ENCODE measurements around the gene TACC2.
"Not testable (repeated sequence)": the region's sequence is repeated elsewhere in the genome, so short reads cannot be mapped to it uniquely, and the experiment has no call there.

The TACC2 gene

DNA sequence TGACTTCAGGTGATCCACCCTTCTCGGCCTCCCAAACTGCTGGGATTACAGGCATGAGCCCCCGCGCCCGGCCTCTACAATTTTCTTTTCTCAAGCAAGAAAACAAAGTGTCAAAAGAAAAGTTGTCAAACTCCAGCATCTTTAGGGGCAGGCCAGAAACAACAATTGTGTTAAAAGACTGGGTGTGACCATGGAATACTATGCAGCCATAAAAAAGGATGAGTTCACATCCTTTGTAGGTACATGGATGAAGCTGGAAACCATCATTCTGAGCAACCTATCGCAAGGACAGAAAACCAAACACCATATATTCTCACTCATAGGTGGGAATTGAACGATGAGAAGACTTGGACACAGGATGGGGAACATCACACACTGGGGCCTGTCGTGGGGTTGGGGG lies 34.3 kb downstream of the TACC2 start:
- DNase-seq (ENCODE audit: low read depth in 2 of 2), result not testable (repeated sequence)

- no peak for DNase-seq (ENCODE audit: low read depth in 2 of 2)
These were observed 40.7 kb downstream of the TACC2 start for GRCh38 chr10:122029499-122030199.

DNA sequence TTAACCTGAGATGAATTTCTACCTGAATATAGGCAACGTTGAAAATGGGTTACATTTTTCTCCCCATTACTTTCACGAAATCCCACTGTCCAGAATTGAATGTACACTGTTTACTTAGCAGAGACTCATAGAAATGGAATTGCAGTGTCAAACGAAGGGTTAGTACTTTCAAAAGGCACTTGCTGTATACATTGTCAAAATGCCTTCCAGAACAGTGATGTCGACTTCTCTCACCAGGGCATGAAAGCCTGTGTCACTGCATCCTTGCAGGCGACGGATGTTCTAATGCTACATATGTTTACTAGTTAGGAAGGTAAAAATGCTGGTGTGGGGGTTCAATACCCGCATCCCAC lies 41.2 kb downstream of the TACC2 start:
- no peak for DNase-seq (ENCODE audit: low read depth in 2 of 2)

GRCh38 chr10:122033224-122033926 lies 44.4 kb downstream of the TACC2 start:
- no peak for DNase-seq (ENCODE audit: low read depth in 2 of 2)

DNA sequence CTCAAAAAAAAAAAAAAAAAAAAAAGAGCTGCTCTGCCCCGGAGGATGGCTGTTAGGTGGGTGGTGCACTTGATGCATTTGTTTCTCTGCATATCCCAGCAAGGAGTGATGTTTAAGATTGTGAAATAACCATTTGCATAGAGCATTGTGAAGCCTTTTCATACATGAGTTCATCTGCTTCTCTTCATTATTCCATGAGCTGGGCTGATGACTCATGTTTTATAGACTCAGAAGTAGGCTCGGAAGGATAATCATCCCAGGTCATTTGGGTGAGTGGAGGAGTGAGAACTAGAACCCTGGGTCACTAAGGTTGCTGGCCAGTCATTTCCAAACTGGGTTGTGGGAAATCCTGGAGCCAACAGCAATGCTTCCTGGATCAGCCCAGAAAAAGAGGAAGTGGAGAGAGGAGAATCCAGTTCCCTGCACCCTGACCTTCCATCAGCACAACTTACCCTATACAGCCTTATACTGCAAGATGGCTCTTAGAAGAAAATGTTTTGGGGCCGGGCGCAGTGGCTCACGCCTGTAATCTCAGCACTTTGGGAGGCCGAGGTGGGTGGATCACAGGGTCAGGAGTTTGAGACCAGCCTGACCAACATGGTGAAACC lies 45.3 kb downstream of the TACC2 start:
- no peak for DNase-seq (ENCODE audit: low read depth in 2 of 2)

DNA sequence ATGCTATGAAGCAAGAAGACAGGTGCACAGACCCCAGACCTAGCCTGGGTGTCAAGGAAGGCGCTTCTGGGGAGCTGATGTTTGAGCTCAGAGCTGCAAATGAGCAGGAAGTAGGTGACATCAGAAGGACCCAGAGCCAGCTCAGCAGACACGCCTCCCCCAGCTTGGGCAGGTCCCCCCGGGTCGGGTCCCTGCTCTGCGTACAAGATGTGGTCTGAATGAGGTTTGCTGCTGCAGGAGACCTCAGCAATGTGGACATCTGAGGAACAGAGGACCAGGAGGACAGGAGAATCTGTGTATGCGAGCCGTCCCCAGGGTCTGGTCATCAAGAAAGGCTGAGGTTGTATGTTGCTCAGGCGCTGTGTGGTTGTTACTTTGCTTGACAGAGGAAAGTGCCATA lies 51.8 kb downstream of the TACC2 start:
- DNase-seq (ENCODE audit: low read depth in 2 of 2), result no peak

DNA sequence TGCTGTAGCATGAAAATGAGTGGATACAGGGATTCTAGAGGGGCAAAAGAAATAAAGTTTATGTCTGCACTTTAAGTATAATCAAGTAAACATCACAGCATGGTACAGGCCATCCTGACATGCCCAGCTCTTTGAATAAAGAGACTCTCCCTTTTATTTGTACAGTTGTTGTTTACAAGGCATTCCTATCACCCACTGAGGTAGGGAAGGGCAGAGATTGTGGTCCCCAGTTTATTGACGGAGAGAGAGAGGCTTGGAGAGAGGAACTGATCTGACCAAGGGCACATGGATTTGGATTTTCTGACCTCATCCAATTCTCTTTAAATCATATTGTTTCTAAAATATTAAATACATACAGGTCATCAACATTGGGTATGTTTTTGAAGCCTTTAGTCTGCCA lies 53.9 kb downstream of the TACC2 start:
- DNase-seq (ENCODE audit: low read depth in 2 of 2), result no peak

- DNase-seq (ENCODE audit: low read depth in 2 of 2), result no peak
These were observed 55.2 kb downstream of the TACC2 start for GRCh38 chr10:122044045-122044661.

DNA sequence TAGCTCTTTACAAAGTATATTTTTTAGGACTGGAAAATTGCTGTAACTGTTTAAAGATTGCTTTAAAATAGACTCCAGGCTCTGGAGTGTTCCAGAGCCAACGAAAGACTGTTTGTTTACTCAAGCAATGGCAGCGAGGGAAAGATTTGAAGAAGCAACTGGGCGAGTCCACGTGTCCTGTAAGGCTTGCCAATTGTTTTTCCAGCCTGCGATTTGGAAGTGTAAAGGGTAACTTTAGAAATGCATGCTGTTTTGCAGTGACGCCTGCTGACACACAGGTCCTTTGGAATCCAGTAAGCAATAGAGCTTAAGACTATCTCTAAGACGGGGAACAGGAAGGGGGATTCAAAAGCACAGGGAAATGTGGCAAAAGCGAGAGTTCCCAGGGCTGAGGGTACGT lies 55.8 kb downstream of the TACC2 start:
- no peak for DNase-seq (ENCODE audit: low read depth in 2 of 2)

DNA sequence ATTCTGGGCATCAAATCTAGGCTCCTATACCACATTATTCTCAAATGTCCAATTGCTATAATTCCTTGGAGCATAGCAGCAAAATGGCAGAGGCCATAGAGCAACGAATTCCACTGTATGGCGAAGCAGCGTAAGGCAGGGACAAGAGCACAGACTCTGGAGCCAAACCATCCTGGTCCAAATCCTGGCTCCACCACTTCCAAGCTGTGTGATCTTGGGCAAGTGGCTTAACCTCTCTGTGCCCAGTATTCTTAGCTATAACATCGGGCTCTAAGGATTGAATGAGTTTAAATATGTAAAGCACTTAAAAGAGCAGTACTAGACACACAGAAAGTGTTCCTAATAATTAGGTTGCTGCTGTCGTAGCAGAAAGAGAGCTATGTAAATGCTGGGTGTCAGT lies 56.2 kb downstream of the TACC2 start:
- no peak for DNase-seq (ENCODE audit: low read depth in 2 of 2)

GRCh38 chr10:122047560-122047959 lies 58.6 kb downstream of the TACC2 start:
- no peak for DNase-seq (ENCODE audit: low read depth in 2 of 2)

DNA sequence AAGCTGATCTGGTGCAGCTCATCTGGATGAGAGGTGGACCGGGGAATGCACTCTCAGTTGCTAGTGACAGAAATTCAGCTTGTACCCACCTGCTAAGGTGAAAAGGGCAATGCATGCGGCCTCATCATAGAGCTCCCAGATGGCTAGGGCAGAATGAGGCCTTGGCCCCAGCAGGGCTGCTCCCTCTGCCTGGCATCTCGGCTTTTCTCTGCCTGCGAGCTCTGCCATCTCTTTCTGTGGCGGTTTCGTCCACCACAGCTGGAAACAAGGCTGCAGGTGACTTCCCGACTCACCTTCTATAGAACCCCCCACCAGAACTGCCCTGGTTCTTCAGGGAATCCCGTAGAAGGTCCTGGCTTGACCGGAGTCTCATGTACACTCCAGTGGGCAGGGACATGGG lies 60.1 kb downstream of the TACC2 start:
- DNase-seq (ENCODE audit: low read depth in 2 of 2), result no peak

DNA sequence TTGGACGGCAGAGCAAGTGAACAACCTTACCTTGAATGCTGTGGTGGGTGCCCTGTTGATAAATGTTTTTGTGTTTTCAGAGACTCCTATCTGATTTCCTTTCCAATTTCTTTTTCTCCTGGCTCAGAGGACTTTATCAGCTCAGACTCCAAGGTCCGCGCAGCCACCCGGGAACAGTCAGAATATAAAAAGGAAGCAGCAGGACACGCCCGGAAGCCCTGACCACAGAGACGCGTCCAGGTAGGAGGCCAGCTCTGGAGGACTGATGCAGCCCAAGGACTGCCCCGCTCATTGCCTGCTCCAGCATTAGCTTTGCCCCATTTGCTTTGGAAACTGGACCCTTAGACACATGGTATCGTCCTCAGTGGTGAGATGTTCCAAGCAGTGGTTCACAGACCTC lies 61.3 kb downstream of the TACC2 start:
- DNase-seq (ENCODE audit: low read depth in 2 of 2), result no peak

DNA sequence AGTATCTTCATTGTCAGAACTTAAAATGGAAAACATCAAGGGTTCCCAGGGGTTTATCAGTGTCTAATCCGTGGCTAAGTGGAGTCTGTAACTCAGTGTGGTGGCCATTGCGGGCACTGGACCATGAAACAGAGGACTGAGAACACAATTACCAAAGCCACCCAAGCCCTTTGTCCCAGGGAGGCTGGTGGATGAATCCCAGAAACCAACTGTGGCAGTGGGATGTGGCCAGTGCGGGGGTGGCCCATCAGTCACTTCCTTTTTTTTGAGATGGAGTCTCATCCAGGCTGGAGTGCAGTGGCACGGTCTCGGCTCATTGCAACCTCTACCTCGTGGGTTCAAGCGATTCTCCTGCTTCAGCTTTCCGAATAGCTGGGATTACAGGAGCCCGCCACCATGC lies 61.8 kb downstream of the TACC2 start:
- DNase-seq (ENCODE audit: low read depth in 2 of 2), result no peak

DNA sequence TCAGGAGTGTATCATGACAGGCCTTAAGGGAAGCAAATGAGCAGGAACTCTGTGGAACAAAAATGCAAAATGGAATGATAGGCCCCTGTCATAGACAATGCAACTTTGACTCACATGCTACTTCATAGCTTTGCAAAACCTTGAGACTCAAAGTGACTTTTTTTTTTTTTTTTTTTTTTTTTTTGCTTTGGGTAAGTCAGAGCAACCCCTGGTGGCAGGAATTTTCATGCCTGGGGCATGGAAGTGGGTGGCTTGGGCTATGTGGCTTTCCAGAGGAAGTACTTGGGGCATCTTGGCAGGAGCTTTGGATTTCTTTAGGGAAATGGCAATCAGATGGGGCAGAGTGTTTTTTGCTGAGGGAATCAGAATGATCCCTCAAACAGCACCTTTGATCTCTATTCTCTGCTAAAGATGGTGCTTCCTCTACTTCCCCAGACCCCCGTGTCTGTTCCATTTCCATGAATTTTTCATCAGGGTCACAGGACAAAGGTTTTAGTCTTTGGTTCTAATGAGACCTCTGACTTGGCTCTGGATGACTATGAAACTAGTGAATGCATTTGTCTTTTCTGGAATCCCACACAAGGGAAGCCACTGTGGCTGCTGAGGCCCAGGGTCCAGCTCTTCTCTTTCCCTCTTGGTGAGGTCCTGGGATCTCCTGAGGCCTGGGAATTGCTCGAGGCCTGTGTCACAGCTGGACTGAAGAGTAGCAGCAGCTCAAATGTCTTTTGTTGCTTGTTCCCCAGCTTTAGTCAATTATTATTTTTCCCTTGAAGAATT lies 62.8 kb downstream of the TACC2 start:
- DNase-seq (ENCODE audit: low read depth in 2 of 2), result no peak

GRCh38 chr10:122052701-122053100 lies 63.7 kb downstream of the TACC2 start:
- DNase-seq (ENCODE audit: low read depth in 2 of 2), result no peak

DNA sequence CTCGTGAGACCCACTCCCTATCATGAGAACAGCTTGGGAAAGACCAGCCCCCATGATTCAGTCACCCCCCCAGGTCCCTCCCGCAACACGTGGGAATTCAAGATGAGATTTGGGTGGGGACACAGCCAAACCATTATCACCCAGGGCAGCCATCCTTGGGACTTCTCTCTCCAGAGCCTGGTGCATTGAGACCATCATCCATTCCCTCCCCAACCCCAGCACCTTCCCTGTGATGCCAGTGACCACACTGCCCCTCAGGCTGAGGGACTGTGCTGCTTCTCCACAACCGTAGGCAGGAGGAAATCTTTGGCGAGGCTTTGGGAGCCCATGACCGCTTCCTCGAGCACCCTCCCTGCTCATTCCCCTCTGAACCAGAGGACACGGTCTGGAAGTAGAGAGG lies 64.4 kb downstream of the TACC2 start:
- no peak for DNase-seq (ENCODE audit: low read depth in 2 of 2)

DNA sequence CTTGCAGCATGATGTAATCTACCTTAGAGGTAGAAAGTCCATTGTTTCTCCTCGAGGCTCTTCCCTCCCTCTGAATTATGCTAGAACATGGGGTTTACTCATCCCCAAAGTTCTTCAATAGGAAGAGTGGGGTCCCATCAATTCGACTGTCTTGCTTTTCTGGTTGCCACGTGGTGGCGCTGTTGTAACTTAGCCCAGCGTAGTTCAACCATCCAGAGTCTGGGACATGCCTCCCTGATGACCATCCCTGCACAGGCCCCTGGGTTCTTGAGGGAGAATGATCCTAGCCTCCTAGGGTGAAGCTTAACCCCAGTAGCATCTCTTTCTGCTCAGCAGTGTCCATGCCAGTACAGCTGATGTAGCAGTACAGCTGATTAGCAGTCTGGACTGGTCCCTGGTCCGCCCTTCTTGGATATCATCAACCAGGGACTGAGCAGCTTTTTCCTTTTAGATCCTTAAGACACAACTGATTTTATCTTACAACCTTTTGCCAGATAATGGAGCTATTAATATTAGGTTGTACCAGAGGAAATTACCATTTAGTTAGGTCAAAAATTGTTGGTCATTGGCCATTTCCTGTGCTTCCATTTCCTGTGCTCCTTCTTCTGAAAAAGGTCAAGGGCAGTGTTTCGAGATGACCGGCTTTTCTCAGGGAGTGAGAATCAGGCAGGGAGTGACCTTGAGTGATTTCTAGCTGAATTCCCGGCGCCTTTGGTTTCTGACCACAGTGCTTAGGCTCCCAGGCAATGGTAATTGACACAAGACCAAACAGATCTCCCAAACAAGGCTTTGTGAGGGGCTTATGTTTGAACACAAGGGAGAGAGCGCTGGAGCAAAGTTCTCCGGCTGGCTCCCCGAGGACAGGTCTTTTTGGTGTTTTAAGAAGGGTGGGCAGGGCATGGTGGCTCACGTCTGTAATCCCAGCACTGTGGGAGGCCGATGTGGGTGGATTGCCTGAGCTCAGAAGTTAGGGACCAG lies 65.4 kb downstream of the TACC2 start:
- DNase-seq (ENCODE audit: low read depth in 2 of 2), result no peak

GRCh38 chr10:122055252-122055651 lies 66.3 kb downstream of the TACC2 start:
- no peak for DNase-seq (ENCODE audit: low read depth in 2 of 2)

- DNase-seq (ENCODE audit: low read depth in 2 of 2), result no peak
These were observed 67.6 kb downstream of the TACC2 start for GRCh38 chr10:122056431-122057094.

Measured in stimulated activated CD8-positive, alpha-beta memory T cell treated with anti-CD3 and anti-CD28 coated beads, Interleukin-15, amount 100 ng/mL, for 4 hours (primary cell).